Measurements from ENCODE around the gene EMC10.
"Not testable (repeated sequence)": the region's sequence is repeated elsewhere in the genome, so short reads cannot be mapped to it uniquely, and the experiment has no call there.

Gene EMC10

GRCh38 chr19:50453243-50453642 lies 23.1 kb upstream of the EMC10 start:
- no peak for DNase-seq

- DNase-seq: no peak
These were observed 20.3 kb upstream of the EMC10 start for GRCh38 chr19:50455992-50456391.

DNA sequence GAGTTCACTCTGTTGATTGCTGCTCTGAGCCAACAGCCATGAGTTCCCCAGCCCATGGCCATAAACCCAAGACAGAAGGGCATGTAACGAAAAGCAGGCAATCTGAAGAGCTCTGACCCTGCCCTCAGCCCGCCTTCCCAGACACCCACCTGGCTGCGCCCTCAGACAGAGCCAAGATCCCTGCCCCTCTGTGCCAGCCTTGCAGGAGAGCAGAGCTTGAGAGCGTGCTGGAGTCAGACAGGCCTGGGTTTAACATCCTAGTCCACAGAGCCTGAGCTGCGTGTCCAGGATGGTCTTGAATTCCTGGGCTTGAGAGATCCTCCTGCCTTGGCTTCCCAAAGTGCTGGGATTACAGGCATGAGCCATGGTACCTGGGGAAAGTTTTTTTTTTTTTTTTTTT lies 19.0 kb upstream of the EMC10 start:
- DNase-seq: no peak

DNA sequence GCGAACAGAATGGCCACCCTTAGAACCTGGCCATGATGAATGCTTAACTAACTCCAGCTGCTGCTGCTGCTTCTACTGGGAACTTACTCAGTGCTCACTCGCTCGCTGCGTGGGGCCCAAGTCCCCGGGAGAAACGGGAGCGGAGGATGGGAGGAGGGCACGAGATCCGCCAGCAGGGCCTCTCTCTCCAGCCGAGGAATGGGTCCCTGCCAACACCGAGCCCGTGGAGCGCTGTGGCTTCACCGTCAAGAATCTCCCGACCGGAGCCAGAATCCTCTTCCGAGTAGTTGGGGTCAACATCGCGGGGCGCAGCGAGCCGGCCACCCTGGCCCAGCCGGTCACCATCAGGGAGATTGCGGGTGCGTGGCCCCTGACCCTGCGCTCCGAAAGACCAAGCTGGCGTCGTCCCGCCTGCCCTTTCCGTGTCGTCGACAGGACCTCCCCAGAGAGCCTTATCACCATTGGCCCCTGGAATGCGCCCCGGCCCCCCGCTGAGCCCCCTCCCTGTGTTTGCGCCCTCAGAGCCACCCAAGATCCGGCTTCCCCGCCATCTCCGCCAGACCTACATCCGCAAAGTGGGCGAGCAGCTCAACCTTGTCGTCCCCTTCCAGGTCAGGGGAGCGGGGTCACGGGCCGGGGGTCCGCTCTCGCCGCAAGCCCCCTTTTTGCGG lies 17.8 kb upstream of the EMC10 start:
- DNase-seq: no peak

- no peak for DNase-seq
These were observed 17.2 kb upstream of the EMC10 start for GRCh38 chr19:50459067-50459456.

DNA sequence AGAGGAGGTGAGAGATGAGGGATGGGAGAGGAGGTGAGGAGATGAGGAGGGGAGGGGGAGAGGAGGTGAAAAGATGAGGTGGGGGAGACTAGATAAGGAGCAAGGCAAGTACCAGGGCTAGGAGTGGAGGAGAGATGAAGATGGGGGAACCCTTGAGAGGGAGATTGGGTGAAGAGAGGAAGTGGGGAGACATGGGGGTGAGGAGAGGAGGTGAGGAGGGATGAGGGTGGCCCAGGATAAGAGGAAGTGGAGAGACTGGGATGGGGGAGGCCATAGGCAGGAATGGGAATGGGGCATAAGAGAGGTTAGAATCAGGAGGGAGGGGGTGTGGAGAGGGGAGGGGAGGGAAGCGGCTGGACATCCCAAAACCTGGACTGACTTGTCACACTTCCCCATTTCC lies 16.7 kb upstream of the EMC10 start:
- no peak for DNase-seq

GRCh38 chr19:50460161-50460765 lies 16.0 kb upstream of the EMC10 start:
- no peak for DNase-seq

DNA sequence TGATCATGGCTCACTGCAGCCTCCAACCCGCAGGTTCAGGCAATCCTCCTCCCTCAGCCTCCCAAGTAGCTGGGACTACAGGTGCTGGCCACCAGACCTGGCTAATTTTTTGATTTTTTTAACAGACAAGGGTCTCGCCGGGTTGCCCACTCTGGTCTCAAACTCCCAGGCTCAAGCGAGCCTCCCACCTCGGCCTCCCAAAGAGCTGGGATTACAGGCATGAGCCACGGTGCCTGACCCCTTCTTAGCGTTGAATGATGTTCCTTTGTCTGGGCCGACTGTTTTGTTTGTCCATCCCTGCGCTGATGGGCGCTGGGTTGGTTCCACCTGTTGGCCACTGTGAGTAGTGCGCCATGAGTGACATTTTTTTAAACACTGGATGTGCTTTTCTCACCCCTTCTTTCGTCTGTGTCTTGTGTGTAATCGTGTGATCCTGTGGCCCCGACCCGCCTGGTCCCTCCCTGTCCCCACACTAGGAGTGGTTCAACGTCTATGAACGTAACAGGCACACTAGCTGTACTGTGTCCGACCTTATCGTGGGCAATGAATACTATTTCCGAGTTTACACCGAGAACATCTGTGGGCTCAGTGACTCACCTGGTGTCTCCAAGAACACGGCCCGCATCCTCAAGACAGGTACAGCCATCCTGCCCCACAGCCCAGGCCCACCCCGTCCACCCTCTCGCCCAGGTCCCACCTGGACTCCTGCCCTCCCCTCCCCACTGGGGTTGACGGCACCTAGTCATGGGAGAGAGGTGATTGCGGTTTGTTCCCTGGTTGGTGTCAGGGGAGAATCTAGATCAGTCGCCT lies 15.0 kb upstream of the EMC10 start:
- DNase-seq: no peak

- no peak for DNase-seq
These were observed 13.3 kb upstream of the EMC10 start for GRCh38 chr19:50462970-50463369.

DNA sequence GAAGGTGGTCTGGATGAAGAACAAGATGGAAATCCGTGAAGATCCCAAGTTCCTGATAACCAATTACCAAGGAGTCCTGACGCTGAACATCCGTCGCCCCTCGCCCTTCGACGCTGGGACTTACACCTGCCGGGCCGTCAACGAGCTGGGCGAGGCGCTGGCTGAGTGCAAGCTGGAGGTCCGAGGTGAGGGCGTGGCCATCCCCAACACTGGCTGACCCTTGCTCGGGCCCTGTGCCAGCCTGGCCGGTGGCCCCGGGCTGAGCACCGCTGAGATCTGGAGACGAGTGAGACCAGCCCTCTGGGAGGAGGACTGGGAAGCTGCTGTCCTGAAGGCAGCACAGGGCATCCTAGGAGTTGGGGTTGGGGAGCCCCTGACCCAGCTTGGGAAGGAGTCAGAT lies 12.0 kb upstream of the EMC10 start:
- no peak for DNase-seq

DNA sequence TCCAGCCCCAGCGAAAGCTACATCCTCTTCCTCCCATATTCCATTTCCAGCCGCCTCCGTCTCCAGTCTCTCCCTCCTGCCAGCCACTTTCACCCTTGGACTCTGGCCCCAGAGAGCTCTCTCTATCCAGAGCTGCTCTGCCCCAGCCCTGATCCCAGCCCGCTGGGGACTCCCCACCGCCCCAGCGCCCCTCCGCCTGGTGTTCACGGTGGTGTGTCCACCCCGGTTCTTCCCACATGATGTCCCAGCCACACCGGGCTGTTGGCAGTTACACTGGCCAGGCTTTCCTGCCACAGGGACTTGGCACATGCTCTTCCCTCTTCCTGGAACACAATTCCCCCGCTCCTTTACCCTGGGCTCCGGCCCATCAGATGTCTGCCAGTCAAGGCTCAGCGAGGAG lies 11.3 kb upstream of the EMC10 start:
- DNase-seq: no peak

DNA sequence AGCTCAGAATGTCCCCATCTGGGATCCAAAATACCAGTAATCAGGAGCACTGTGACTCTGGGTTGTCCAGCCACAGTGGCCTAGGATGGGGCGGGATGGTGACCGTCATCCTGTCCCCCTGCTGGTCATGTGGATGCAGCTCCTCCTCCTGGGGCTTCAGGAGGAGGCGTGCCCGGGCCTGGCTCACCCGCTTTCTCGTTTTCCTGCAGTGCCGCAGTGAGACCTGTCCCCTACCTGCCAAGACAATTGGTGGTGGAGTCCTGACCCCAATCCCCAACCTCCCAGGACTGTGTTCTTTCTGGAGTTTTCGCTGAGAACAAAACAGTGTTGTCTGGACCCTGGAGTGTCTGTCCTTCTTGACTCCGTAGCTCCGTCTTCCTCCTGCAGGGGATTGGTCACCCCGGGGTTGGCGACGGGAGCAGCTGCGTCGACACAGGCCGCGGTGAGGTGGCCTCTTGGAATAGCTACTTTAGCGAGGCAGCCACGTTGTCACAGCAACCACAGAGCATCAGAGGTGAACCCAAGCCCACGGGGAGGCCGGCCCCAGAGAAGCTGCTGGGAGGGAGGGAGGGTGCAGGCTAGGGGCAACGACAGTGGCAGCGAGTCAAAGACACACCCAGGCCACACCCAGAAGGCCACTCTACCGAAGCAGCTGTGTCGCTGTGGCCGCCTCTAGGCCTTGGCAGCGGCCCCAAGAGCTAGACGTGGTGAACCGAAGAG lies 10.2 kb upstream of the EMC10 start:
- DNase-seq: no peak

DNA sequence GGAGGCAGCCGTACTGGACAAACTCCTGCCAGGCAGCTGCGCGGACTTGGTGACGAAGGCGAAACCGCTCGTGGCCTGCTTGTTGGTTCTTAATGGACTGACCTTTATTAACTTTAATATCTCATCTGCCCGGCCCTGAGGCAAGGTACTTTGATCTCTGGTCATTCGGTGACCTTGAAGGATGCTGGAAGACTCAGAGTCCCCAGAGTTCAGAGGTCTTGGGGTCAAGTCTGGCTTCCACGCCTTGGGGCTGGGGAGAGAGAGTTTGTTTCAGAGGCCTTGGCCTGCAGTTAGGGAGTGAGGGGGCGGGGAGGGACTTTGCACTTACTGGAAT lies 9.6 kb upstream of the EMC10 start:
- DNase-seq: no peak

- no peak for DNase-seq
These were observed 8.7 kb upstream of the EMC10 start for GRCh38 chr19:50467566-50467965.

DNA sequence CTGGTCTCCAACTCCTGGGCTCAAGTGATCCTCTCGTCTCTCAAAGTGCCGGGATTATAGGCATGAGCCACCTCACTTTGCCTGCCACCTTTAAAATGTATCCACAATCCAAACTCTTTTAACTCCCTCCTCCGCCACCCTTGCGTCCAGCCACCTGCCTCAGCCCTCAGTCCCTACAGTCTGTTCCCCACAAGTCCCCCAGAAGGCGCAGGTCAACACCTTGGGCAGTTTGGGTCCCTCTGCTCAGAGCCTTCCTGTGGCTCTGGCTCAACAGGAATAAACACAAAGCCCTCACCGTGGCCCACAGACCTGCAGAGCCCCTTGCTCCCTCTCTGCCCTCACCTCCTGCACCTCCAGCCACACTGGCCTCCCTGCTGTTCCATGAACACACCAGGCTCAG lies 7.5 kb upstream of the EMC10 start:
- DNase-seq: no peak

DNA sequence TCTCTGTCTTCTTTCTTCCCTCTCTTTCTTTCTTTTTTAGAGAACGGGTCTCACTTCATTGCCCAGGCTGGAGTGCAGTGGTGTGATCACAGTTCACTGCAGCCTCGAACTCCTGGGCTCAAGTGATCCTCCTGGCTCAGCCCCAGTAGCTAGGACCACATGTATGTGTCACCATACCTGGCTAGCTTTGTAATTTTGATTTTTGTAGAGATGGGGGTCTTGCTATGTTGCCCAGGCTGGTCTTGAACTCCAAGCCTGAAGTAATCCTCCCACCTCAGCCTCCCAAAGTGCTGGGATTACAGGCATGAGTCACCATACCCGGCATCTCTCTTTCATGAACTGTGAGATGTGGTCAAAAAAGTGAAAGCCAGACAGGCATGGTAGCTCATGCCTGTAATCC lies 3.0 kb upstream of the EMC10 start:
- not testable (repeated sequence) for DNase-seq

DNA sequence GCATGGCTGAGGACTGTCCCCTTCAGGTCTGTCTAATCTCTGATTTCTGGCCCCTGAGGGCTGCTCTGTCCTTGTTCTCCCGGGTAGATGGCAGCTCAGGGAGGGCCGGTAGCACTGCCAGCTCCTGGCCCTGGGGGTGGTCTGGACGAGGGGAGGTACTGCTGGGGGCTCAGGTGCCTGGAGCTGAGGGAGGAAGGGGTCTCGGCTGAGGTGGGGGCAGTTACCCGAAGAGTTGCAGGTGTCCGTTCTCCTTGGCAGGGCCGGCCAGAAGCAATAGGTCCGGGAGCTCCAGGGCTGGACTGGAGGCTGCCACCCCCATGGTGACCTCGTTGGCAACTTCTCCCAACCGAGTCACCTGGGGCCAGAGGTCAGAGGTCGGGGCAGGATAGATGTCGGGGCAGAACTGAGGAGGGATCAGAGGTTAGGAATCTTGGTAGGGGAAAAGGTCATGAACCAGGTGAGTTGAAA lies 1.2 kb upstream of the EMC10 start:
- no peak for DNase-seq

DNA sequence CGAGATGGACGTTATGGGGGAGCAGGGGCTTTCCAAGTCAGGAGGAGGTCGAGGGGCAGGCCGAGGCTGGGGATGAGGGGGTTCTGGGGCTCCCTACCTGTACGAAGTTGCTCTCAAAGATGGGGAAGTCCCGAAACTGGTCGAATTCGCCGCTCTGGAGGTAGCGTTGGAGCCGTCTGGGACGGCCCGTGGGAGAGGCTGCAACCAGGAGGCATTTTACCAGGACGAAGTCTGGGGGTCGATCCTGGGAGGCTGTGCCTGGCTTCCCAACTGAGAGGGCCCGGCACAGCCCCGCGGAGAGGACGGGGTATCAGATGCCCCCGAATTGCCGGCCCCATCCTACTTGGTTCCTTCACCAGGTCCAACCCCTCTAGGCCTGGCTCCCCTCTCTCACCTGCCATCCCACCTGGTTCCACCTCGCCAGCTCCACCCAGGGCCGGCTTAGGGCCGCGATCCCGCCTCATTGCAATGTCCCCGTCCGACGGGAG lies 527 bp upstream of the EMC10 start:
- DNase-seq: no peak

GRCh38 chr19:50476907-50477238 lies 566 bp downstream of the EMC10 start:
- no peak for DNase-seq

DNA sequence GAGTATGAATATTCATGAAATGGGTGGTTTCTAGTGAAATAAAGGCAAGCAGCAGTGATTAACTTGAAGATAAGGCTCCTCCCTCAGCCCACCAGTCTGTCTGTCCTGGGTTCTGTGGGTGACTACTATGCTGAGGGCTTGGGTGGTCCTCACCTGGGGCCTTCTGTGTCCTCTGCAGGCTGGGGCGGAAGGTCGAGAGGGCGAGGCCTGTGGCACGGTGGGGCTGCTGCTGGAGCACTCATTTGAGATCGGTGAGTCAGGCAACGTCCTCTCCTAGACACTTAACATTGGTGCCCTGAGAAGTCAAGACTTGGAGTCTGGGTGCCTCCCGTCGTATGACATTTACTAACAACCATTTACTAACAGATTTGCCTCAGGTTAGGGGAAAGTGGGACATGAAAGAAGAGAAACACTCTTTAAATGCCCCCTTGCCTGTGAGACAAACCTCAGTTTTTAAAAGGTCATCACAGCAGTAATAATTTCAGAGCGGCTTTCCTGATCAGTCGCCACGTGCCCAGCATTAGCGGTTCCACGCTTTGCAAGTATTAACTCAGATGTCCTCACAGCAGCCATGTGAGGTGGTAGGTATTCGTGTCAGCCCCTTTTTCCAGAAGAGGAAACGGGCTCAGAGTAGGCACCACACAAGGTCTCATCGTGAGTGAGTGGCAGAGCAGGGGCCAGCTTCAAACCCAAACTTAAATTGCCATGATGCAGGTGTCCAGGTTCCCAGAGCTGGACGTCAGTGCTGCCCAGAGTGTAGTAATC lies 1.6 kb downstream of the EMC10 start:
- DNase-seq: no peak

GRCh38 chr19:50478901-50479715 lies 2.8 kb downstream of the EMC10 start:
- DNase-seq: no peak

- DNase-seq: no peak
These were observed 3.5 kb downstream of the EMC10 start for GRCh38 chr19:50479761-50480251.

Data from DMS 273 treated with DMSO at 0.1 percent for 48 hours (cell line).